GM19397 (cell line): ENCODE measurements around the gene EARS2.

Experiments used
- ATAC-seq: cut with Tn5 transposase; IDR thresholded peaks from one replicate; pipeline ENCODE4 v1.9.1; 2021; ENCODE audit warnings: mild to moderate bottlenecking, moderate library complexity; ENCODE audit not compliant: unreplicated experiment

EARS2 gene

DNA sequence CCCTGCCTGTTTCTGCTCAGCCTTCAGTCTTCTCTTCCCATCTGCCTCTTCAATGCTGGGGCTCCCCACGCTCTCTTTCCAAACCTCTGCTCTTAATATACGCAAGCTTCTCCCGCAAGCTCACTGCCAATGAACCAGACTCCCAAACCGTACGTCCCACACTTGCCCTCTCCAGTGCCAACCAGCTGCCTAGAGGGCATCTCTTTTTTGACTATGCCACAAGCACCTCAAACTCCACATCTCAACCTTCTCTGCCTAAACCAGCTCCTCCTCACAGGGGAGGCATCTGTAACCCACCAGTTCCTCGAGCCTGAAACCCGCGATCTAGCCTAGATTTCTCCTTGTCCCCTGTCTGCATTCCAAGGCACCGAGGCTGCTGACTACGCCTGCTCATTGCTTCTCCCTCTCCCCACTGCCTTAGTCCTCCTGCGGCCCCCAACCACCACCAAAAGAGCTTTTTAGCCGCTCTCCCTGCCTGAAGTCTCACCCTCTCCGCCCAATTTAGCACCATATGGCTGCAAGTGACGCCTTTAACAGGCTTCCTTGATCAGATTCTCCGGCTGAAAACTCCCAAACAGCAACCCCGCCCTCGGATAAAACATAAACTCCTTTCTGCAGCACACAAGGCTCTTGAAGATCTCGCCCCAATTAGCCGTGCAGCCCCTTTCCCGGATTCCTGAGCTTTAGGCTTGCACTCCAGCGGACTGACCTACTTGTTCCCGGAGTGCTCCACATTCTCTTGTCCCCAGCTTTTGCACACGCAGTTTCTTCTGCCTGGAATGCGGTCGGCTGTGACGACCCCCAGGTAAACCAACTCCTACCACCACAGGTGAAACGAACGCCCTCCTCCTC, 48.3 kb downstream of the EARS2 start:
- ATAC-seq: no peak

- ATAC-seq: no peak
Measured at GRCh38 chr16:23506606-23506994, 50.5 kb downstream of the EARS2 start.

DNA sequence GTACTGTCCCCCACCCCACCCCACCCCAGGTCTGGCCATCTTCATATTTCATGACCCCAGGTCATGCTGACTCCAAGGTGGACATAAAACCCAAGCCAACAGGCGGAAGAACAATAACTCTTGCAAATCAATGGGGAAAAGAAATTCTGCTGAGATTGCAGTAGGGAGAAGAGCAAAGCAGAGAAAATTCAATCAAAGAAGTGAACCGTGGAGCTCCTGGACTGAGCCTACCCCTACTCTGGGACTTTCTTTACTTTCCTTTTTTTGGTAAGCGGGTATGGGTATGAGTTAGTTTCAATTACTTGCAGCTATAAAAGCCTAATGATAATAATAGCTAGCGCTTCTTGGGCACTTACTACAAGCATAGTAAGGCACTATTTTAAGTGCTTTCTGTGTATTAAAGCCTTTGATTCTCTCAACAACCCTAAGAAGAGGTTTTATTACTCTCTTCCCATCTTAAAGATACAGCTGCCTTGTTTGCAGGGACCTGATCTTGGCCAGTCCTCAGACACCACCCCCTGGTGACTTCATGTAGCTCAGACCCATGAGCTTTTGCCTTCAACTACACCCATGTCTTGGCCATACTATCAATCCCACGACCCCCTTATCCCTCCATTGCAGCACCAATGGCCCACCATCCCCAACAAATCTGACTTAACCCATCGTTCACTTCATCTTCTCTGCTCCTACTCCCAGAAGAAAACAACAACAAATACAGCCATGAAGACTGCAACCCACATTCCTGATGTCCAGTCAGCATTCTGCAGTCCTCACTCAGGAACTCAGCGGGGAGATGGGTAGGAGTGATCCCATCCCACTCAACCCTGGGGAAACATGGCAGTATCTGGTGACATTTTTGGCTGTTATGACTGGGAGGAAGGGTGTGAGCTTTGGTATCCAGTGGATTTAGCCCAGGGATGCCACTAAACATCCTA, 51.2 kb downstream of the EARS2 start:
- no peak for ATAC-seq

GRCh38 chr16:23505180-23505665, 51.9 kb downstream of the EARS2 start:
- peak; percentile 7 for ATAC-seq

DNA sequence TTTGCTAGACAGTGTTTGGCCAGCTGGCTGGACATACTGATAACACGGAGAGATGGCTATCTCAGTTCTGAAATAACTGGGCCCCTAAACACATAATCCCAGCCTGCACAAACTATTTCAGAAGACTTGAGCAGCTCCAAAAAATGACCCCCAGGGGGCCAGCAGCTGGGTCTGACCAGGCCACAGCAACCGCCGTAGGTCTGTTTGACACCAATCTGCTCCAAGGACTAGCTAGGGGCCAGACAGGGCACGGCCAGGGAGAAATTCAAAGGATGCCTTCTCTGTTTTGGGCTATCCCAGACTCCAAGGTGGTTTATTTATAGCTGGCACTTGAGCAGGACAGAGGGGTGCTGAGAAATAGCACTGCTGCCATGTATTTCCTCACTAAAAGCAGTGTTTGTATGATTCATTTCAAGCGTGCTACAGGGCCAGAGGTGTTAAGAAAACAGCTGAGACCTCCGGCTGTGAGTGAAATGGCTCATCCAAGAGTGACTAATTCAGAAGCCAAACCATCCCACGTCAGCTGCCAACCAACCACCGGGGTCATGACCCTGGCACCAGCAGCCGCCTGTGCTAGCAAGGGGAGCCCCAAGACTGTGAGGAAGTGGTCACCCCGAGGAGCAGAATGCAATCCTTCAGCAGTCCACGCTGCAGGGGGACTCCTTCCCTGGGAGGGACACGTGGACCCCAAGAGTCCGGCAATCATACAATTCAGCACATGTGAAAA, 52.5 kb downstream of the EARS2 start:
- peak; percentile 58 for ATAC-seq

DNA sequence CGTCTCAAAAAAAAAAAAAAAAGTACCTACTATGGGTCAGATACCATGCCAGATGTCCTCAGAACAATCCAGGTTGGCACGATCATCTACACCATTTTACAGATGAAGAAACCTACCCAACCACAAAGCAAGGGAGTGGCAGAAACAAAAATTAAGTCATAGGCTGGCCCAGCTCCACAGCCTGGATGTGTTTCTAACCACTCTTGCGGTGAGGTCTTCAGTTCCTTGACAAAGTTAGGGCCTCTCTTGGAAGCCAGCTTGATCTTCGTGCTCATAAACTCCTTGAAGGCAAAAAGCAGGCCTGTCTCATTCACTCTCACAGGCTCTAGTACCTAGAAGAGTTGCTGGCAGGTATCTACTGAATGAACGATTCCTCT, 53.1 kb downstream of the EARS2 start:
- ATAC-seq: no peak

DNA sequence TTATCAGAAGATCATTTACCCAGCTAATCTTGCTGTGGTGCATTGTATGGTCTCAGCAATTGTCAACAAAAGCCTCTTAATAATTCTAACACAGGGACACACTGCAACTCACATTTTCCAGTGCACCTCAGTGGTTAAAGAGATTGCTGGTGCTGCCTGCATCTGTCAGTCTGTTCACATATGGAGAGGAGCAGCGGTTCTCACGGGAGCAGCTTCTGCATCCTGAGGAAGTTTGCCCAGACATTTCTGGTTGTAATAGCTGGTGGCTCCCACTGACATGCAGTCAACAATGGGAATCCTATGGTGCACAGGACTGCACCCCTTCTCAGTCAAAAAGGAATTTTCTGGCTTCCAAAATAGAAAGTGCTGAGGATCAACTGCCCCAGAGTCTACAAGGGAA, 54.7 kb downstream of the EARS2 start:
- ATAC-seq: no peak

- no peak for ATAC-seq
Measured at GRCh38 chr16:23501291-23501690, 55.9 kb downstream of the EARS2 start.

GRCh38 chr16:23500862-23501225, 56.3 kb downstream of the EARS2 start:
- no peak for ATAC-seq

DNA sequence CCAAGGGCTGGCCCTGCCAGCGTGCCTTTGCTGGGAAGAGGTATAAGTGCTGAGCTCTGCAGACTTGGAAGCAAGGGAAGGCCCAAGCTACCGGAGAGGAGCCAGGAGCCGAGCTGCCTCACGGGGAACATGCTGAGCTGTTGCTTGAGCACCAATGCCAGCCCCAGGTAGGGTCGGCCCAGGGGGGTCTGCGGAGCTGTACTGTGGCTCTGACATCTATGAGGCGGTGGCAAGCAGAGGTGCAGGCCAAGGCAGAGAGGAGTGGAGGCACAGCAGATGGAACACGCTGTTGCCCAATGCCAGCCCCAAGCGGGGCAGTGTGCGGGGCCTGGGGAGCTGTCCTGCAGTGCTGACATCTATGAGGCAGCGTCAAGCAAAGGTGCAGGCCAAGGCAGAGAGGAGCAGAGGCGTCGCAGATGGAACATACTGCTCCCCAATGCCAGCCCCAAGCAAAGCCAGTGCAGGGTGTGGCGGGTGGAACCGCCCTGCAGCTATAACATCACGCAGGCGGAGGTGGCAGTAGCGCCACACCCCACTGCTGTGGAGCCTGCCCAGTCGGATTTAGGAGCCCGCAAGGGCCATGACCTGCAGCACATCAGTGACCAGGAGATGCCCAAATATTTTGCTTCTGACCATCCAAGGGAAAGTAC, 56.8 kb downstream of the EARS2 start:
- ATAC-seq: no peak

- ATAC-seq: no peak
Measured at GRCh38 chr16:23499801-23500200, 57.3 kb downstream of the EARS2 start.

- no peak for ATAC-seq
Measured at GRCh38 chr16:23498863-23499262, 58.3 kb downstream of the EARS2 start.

DNA sequence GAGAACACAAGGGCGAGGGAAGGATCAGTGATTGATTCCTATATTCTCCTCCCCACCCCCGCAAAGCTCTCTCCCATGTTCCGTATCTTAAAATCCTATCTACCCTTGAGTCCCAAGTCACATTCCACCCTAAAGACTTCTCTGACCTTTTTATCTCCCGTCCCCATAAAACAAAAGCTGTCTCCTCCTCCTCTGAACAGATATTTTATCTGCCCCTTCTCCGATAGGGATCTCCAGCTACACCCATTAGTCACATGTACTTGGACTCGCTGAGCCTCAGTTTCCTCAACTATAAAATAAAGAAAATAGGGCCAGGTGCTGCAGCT, 59.6 kb downstream of the EARS2 start:
- ATAC-seq: no peak

DNA sequence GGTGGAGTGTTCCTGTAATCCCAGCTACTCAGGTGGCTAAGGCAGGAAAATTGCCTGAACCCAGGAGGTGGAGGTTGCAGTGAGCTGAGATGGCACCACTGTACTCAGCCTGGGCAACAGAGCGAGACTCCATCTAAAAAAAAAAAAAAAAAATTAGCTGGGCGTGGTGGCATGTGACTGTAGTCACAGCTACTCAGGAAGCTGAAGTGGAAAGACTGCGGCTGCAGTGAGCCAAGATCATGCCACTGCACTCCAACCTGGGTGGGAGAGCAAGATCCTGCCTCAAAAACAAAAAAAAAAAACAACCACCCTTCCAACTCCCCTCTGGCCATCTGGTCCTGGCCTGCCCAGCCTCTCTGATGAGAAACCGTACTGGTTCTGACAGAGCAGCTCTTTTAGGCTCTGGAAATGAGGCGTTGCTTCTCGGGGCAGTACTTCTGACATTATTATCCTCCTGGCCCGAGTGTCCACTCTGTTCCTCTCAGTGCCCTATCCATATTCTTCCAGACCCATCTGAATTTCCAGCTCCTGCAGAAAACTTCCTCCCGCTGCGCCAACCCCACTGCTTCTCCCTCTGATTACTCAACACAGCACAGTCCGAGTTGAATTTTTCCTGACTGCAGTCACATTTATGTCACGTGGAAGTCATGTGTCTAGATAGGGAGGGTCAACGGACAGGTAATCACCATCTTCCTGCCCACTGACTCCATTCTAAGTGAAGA, 60.2 kb downstream of the EARS2 start:
- no peak for ATAC-seq

GRCh38 chr16:23495671-23496070, 61.5 kb downstream of the EARS2 start:
- no peak for ATAC-seq

DNA sequence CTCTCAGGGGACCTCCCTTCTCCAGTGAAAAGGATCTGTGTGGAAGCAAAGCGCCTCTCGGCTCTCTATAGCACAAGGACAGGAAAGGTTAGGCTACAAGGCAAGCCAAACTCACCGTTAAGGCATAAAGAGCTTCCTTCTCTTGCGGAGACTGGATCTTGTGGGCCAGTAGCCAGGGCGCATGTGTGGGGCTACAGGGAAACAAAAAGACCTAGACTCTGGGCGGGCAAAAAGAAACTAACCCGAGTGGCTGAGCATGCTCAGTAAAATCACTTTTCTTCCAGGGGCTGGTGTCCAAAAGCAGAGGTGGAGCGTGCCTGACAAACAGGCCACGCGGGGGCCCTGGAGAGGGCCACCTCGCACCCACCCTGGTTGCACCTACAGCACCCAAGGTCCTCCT, 63.0 kb downstream of the EARS2 start:
- ATAC-seq: no peak

DNA sequence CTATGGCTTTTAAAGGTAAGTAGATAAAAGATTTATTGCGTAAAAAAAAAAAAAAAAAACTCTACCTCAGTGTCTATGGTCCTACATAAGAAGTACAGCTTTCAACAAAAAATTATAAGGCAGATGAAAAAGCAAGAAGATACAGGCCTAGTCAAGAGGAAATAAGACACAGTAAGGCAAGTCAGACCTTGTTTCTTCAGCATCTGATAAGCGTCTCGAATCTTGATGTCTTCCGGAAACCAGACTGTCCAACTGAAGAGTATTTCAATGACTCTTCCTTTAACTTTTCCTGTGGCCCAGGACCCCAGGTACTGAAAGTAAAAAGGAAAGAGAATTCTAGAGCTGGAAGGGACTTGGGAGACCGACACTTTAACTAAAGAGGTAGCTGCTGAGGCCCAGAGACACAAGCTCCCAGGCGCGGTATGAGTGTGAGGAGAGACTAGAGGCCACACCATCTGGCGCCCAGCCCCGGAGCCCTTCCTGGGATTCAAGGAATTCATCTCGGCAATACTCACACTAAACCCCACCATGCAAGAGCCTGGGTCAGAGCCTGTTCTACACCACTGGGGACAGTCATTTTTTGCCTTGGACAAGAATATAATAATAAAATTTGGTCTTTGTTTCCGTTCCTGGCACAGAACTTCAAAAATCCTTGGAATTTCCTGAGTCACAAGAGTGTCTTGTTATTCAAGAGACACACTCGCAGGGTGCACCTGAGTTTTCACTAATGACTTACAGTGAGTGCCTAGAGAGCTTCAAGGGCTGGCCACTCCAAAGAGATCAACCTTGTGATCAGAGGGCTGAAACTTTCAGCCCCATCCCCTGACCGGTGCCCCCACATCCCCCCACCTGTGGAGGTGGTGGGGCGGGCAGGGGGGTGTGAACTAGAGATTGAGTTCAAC, 65.4 kb downstream of the EARS2 start:
- ATAC-seq: no peak

- no peak for ATAC-seq
Measured at GRCh38 chr16:23486480-23486879, 70.7 kb downstream of the EARS2 start.

- ATAC-seq: no peak
Measured at GRCh38 chr16:23485841-23486240, 71.3 kb downstream of the EARS2 start.
